ENCODE data around the gene CKAP2L.

CKAP2L gene

DNA sequence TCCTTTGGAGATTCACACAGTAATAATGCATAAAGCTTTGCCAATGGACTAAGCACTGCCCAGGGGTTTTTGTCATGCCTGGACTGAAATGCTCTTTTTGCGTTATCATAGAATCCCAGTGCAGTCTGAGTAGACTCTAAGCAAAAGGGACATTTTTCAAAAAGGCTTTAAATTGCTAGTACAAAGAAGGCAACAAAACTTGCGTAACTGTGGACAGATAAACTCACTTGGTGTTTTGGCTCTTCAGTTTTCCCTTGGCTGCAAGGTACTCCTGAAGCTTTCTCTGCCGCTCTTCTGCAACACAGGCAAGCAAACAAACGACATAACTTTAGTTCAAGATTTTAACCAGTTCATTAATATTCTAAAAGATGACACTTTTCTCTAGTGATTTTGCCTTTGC, 2.1 kb downstream of the CKAP2L start:
- no peak for DNase-seq (ENCODE audit: low read depth)

DNA sequence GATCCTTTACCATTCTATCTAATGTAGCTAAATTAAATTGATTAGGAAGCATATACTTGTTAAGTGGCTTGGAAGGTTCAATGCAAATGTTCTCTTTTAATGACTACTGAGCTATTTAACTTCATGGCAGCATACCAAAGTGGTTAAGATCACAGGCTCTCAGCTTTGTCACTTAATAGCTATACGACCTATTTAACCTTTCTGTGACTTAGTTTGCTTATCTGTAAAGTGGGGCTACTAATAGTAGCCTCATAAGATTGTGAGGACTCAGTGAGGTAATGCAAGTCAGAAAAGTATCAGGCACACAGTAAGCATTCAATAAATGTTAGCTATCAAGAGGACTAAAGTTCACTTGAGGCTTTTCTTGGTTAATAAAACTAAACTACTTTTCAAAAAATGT, 4.3 kb downstream of the CKAP2L start:
- DNase-seq (ENCODE audit: low read depth), result no peak

GRCh38 chr2:112758711-112759110, 5.7 kb downstream of the CKAP2L start:
- no peak for DNase-seq (ENCODE audit: low read depth)

- DNase-seq (ENCODE audit: low read depth), result no peak
Measured at GRCh38 chr2:112757265-112757664, 7.1 kb downstream of the CKAP2L start.

DNA sequence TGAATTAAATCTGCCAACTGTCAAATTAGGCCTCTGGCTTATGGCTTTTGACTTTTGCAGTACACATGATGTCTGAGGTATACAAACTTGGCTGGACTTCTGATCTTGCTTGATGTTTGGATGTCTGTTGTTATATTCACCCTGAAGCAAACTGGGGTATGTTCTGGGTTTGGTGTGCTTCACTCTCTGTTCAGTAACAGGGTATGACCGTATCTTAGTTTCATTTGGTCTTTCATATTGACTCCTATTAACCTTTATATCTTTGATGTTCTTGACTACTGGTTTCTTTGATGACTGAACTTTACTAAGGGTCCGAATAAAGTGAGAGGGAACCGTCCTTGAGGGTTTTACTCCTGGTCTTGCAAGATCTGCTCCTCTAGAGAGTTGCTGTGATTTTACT, 8.2 kb downstream of the CKAP2L start:
- DNase-seq (ENCODE audit: low read depth), result no peak

DNA sequence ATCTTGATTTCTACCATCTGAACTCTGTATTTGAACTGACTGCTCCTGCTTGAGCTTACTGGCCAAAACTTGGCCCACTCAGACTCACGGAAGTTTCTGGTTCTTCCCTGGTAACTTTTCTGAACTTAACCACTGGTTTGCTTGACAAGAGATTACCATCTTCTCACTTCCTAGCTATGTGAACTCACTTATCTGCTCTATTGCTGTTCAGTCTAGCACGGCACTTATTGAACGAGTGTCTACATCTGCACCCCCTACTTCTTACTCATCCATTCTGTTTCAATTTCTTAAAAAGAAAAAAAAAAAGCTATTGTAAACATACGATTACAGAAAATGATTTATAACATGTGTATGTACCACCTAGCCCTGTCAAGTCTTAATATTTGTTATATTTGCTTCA, 9.0 kb downstream of the CKAP2L start:
- no peak for DNase-seq (ENCODE audit: low read depth)

GRCh38 chr2:112754564-112754963, 9.8 kb downstream of the CKAP2L start:
- DNase-seq (ENCODE audit: low read depth), result no peak

- no peak for DNase-seq (ENCODE audit: low read depth)
Measured at GRCh38 chr2:112752667-112753066, 11.7 kb downstream of the CKAP2L start.

GRCh38 chr2:112751451-112752197, 12.8 kb downstream of the CKAP2L start:
- no peak for DNase-seq (ENCODE audit: low read depth)

GRCh38 chr2:112750560-112750843, 13.9 kb downstream of the CKAP2L start:
- DNase-seq (ENCODE audit: low read depth), result no peak

- peak; percentile 66 for DNase-seq (ENCODE audit: low read depth)
Measured at GRCh38 chr2:112749755-112750559, 14.5 kb downstream of the CKAP2L start.

DNA sequence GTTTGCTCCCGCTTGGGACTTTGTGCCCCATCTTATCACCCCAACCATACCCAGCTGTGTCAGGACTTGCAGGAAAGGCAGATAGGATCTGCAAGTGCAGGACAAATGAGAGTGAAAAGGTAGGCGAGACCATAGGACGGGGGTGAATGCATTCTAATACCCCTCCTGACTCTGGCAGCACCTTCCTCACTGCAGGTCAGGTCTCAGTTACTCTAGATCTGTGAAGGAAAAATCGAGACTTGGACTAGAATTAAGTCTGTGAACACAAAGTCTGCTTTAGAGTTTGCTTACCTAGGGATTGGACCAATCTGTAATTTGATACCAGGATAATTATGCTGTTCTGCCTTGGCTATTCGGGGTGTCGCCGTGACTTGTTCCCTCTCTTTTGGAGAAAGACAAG, 23.9 kb downstream of the CKAP2L start:
- DNase-seq (ENCODE audit: low read depth), result no peak

DNA sequence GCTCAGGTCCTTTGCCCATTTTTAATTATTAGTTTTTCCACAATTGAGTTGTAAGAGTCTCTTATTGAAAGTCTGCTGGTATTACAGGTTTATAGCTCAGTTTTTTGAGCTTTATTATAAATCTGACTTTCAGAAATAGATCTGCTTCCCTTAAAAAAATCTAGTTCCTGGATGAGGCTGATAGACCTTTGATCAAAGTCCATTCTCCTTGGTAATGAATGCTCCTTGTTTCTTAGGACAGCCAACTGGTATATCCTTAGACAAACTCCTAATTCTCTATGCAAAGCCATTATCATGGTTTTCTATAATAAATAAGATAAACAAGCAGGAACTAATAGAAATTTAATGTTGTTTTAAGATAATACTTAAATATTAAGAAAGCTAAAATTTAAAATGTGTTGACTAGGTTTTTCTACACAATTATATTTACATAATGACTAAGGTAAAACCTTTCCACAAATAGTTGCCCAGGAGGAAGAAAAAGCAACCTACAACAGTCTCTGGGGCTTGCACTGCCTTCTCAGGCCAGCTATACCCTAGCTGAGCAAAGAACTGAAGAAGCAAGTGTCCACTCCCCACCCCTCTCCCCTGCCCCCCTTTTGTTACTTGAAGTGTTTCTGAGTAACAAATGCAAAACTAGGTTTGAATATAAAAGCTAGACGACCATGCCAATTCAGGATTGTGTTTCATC, 26.7 kb downstream of the CKAP2L start:
- DNase-seq (ENCODE audit: low read depth), result no peak

GRCh38 chr2:112733871-112734270, 30.5 kb downstream of the CKAP2L start:
- DNase-seq (ENCODE audit: low read depth), result no peak

- no peak for DNase-seq (ENCODE audit: low read depth)
Measured at GRCh38 chr2:112733456-112733855, 31.0 kb downstream of the CKAP2L start.

DNA sequence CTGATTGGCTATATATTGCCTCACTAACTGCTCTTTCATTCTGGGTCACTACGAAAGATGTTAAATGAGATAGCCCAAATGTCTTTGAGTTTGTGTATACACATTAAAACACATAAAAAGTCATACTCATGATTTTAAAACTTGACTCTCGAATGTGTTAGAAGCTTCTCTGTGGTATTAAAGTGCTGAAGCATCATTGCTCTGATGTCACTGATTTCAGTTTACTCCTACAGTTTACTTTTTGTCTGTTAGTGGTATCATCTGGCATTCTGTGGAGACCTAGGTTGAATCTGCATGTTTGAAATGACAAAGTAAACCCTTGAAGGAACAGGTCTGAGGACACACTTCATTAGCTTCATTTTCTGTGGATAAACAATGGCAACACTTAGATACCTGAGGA, 32.9 kb downstream of the CKAP2L start:
- no peak for DNase-seq (ENCODE audit: low read depth)

DNA sequence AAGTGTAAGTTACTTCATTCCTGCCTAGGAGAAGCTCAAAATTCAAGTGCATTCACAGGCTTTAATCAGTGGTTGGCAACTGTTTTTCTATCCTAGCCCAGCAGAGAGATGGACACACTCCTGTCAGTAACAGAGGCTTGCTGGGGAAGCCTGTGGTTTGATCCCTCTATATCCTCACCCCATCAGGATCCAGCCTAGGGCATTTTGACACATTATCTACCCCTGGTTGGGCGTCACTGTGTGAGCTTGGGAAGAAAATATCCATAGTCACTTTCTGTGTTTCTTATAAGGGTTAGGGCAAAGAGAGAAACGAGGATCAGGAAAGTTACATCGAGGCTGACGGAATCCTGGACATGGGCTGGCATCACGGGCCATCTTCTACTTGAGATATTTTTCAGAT, 33.6 kb downstream of the CKAP2L start:
- DNase-seq (ENCODE audit: low read depth), result no peak

DNA sequence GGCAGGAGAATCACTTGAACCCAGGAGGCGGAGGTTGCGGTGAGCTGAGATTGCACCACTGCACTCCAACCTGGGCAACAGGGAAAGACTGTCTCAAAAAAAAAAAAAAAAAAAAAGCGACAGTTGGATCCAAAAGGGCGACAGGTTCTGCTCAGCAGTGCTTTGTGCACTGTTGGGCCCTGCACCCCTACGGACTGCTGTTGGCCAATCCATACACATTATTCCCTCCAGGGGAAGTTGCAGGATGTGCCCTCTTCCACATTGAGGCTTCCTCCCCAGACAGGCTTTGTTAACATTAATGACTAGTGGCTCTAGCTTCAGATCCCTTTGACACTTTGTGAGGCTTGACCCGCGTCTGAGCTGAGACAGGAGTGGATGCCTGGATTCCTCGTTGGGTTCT, 34.2 kb downstream of the CKAP2L start:
- DNase-seq (ENCODE audit: low read depth), result no peak

GRCh38 chr2:112728378-112729175, 35.8 kb downstream of the CKAP2L start:
- no peak for DNase-seq (ENCODE audit: low read depth)

DNA sequence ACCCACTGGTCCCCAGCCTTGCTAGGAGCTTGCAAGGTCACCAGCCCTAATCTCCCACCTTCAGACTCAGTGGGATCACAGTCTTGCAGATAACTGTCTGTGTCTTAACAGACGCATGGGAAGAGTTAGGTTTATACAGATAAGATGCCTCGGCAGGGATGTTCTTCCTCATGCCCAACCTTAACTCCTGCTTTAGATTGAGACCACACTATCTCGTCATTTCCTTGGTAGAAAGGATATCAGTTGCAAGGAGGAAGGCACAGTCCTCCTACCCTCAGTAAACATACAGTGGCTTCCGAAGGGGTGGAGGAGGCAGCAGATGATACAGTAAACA, 36.4 kb downstream of the CKAP2L start:
- DNase-seq (ENCODE audit: low read depth), result no peak

- no peak for DNase-seq (ENCODE audit: low read depth)
Measured at GRCh38 chr2:112727276-112728028, 37.0 kb downstream of the CKAP2L start.
